Neural cell (in vitro differentiated cells): ENCODE results near the gene PCBD1. TPM values are rescaled to one million over a fixed set of nuclear protein-coding genes. Genes with fewer than 3 reads are reported as not detected.

Source experiments
- H2AFZ ChIP-seq: fragments of 200-600, 300-800 bp; sonication (generic), shearing (Covaris generic); 2 replicates; pipeline ENCODE4 v1.6.0; 2014; ENCODE audit warnings: low read depth, mild to moderate bottlenecking, antibody characterized with exemption, low read length, moderate library complexity
- H3F3A ChIP-seq: fragments of 200-600 bp; shearing (Covaris generic); 2 replicates; pipeline ENCODE4 v1.6.1; 2016; ENCODE audit warnings: mild to moderate bottlenecking, moderate library complexity, mixed read lengths, antibody characterized with exemption, low read length; ENCODE audit not compliant: insufficient read depth, poor library complexity, severe bottlenecking
- H3K27ac ChIP-seq: fragments of 200-600, 300-800 bp; sonication (generic), shearing (Covaris generic); 2 replicates; pipeline ENCODE4 v1.5.1; 2014; ENCODE audit warnings: mild to moderate bottlenecking, low read length, moderate library complexity
- H3K27me3 ChIP-seq: fragments of 300-800, 200-600 bp; sonication (generic), shearing (Covaris generic); 2 replicates; pipeline ENCODE4 v1.6.0; 2014; ENCODE audit warnings: mild to moderate bottlenecking, low read depth, low read length, moderate library complexity; ENCODE audit not compliant: insufficient read depth
- H3K36me3 ChIP-seq: fragments of 300-800, 200-600 bp; sonication (generic), shearing (Covaris generic); 2 replicates; pipeline ENCODE4 v1.5.1; 2014; ENCODE audit warnings: mild to moderate bottlenecking, antibody characterized with exemption, low read length, moderate library complexity; ENCODE audit not compliant: insufficient read depth
- H3K4me2 ChIP-seq: fragments of 300-800, 200-600 bp; sonication (generic), shearing (Covaris generic); 2 replicates; pipeline ENCODE4 v1.6.0; 2014; ENCODE audit warnings: mild to moderate bottlenecking, low read length
- H3K4me3 ChIP-seq: fragments of 300-800, 200-600 bp; sonication (generic), shearing (Covaris generic); 2 replicates; pipeline ENCODE4 v1.5.1; 2014; ENCODE audit warnings: mild to moderate bottlenecking, low read length, moderate library complexity
- H3K79me2 ChIP-seq: fragments of 200-600 bp; shearing (Covaris generic); replicated peaks from 2 replicates; pipeline ENCODE4 v1.6.0; 2014; ENCODE audit warnings: mild to moderate bottlenecking, low read length, moderate library complexity; ENCODE audit not compliant: insufficient read depth
- H3K9ac ChIP-seq: fragments of 300-800, 200-600 bp; sonication (generic), shearing (Covaris generic); 2 replicates; pipeline ENCODE4 v1.6.1; 2016; ENCODE audit warnings: mild to moderate bottlenecking, low read length, mixed read lengths
- H3K9me2 ChIP-seq: fragments of 200-600 bp; shearing (Covaris generic); 2 replicates; pipeline ENCODE4 v1.6.1; 2016; ENCODE audit warnings: mild to moderate bottlenecking, low read length, mixed read lengths; ENCODE audit not compliant: insufficient read depth
- H3K9me3 ChIP-seq: fragments of 200-600, 300-800 bp; sonication (generic), shearing (Covaris generic); 2 replicates; pipeline ENCODE4 v1.6.1; 2016; ENCODE audit warnings: mild to moderate bottlenecking, mixed run types, low read length, moderate library complexity, mixed read lengths
- H4K20me1 ChIP-seq: fragments of 200-600 bp; shearing (Covaris generic); 2 replicates; pipeline ENCODE4 v1.6.1; 2016; ENCODE audit warnings: mild to moderate bottlenecking, mixed run types; ENCODE audit not compliant: insufficient read depth
- EP300 ChIP-seq: fragments of 450-650 bp; conservative IDR thresholded peaks from 2 replicates; pipeline ENCODE4 v1.6.1; 2014; ENCODE audit warnings: antibody characterized with exemption, mild to moderate bottlenecking, moderate library complexity; ENCODE audit not compliant: poor library complexity, severe bottlenecking
- EZH2 ChIP-seq: fragments of 200-600, 300-800 bp; shearing (Covaris generic), sonication (generic); IDR thresholded peaks from 2 replicates; pipeline ENCODE4 v1.6.1; 2014; ENCODE audit warnings: antibody characterized with exemption, low read length, borderline replicate concordance, mild to moderate bottlenecking; ENCODE audit not compliant: insufficient read depth, poor library complexity, severe bottlenecking
- MXI1 ChIP-seq: fragments of 450-650 bp; conservative IDR thresholded peaks from 2 replicates; pipeline ENCODE4 v1.6.1; 2014; ENCODE audit warnings: antibody characterized with exemption, mild to moderate bottlenecking; ENCODE audit not compliant: poor library complexity, severe bottlenecking
- POLR2AphosphoS5 ChIP-seq: IDR thresholded peaks from 2 replicates; pipeline ENCODE4 v1.6.1; 2012
- RAD21 ChIP-seq: fragments of 450-650 bp; conservative IDR thresholded peaks from 2 replicates; pipeline ENCODE4 v1.6.1; 2014; ENCODE audit warnings: antibody characterized with exemption, mild to moderate bottlenecking, moderate library complexity
- SMC3 ChIP-seq: fragments of 450-650 bp; conservative IDR thresholded peaks from 2 replicates; pipeline ENCODE4 v1.6.1; 2014; ENCODE audit warnings: antibody characterized with exemption, mild to moderate bottlenecking, moderate library complexity; ENCODE audit not compliant: poor library complexity
- TAF1 ChIP-seq: IDR thresholded peaks from 2 replicates; pipeline ENCODE4 v1.6.1; 2012; ENCODE audit warnings: low read depth
- polyA plus RNA-seq: library from polyadenylated mRNA; depleted of rRNA; stranded (reverse); fragments of >200 nt; gene quantifications from 2 replicates; pipeline ENCODE4 v1.2.3, GENCODE V29; 2014
- TF ChIP-seq, protein P1 (sequence below): IDR thresholded peaks from 2 replicates; pipeline ENCODE4 v1.6.1; 2012; ENCODE audit warnings: borderline replicate concordance
- TF ChIP-seq, protein P2 (sequence below): fragments of 450-650 bp; IDR thresholded peaks from 2 replicates; pipeline ENCODE4 v1.5.1; 2014; ENCODE audit warnings: antibody characterized with exemption, mild to moderate bottlenecking, moderate library complexity; ENCODE audit not compliant: poor library complexity, severe bottlenecking

PCBD1 gene
- polyA plus RNA-seq, 1 donor from 2014 or later = 15.8 TPM

DNA sequence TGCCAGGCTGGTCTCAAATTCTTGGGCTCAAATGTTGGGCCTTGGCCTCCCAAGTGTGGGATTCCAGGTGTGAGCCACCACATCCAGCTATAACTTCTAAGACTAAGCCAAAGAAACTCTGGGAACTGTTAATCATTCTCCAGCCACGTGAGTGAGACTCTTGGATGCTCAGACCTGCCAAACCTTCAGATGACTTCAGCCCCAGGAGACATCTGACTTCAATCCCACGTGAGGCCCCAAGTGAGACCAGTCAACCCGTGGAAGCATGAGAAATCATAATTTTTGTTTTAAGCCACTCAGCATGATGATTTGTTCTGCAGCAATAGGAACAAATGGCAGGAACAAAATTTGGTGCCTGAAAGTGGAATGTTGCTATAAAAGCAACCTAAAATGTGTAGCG lies 4.3 kb upstream of the PCBD1 start:
- no peaks in the 10 kb centered on the region for H3K27me3 ChIP-seq
- H2AFZ ChIP-seq = no peak overlapping the region
- TF ChIP-seq SMC3 = no peak
- TF ChIP-seq EZH2 = no peak
- TF ChIP-seq RAD21 = no peak
- TF ChIP-seq MXI1 = no peak
- TF ChIP-seq EP300 = no peak
- TF ChIP-seq, protein P1, sequence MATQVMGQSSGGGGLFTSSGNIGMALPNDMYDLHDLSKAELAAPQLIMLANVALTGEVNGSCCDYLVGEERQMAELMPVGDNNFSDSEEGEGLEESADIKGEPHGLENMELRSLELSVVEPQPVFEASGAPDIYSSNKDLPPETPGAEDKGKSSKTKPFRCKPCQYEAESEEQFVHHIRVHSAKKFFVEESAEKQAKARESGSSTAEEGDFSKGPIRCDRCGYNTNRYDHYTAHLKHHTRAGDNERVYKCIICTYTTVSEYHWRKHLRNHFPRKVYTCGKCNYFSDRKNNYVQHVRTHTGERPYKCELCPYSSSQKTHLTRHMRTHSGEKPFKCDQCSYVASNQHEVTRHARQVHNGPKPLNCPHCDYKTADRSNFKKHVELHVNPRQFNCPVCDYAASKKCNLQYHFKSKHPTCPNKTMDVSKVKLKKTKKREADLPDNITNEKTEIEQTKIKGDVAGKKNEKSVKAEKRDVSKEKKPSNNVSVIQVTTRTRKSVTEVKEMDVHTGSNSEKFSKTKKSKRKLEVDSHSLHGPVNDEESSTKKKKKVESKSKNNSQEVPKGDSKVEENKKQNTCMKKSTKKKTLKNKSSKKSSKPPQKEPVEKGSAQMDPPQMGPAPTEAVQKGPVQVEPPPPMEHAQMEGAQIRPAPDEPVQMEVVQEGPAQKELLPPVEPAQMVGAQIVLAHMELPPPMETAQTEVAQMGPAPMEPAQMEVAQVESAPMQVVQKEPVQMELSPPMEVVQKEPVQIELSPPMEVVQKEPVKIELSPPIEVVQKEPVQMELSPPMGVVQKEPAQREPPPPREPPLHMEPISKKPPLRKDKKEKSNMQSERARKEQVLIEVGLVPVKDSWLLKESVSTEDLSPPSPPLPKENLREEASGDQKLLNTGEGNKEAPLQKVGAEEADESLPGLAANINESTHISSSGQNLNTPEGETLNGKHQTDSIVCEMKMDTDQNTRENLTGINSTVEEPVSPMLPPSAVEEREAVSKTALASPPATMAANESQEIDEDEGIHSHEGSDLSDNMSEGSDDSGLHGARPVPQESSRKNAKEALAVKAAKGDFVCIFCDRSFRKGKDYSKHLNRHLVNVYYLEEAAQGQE = no peak
- no peak for TF ChIP-seq TAF1
- H4K20me1 ChIP-seq = no peaks in the 10 kb centered on the region
- H3K9ac ChIP-seq = no peak overlapping the region
- no peaks in the 10 kb centered on the region for H3F3A ChIP-seq
- H3K9me2 ChIP-seq = no peaks in the 10 kb centered on the region
- no peak overlapping the region for H3K27ac ChIP-seq
- no peaks in the 10 kb centered on the region for H3K9me3 ChIP-seq
- no peaks in the 10 kb centered on the region for H3K79me2 ChIP-seq
- H3K4me3 ChIP-seq = no peak overlapping the region
- H3K4me2 ChIP-seq = no peak overlapping the region
- no peaks in the 10 kb centered on the region for H3K36me3 ChIP-seq

DNA sequence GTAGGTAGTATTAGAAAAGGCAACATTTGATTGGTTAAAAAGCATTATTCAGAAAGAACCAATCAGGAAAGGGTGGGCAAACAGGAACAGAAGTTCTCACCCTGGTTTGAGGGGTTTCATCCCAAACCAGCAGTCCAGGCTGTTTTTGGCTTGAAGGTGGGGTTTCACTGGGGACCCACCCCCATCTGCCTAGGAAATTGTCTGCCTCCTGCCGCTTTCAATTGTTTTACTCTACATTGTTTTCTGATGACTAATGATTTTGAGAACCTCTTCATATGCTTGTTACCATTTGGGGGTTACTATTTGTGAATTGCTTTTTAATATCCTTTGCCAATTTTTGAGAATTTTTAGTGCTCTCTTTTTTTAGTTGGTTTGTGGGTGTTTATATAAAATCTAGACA lies 3.3 kb upstream of the PCBD1 start:
- no peaks in the 10 kb centered on the region for H3K36me3 ChIP-seq
- H3F3A ChIP-seq = no peaks in the 10 kb centered on the region
- no peaks in the 10 kb centered on the region for H3K9me2 ChIP-seq
- H3K4me3 ChIP-seq = no peak overlapping the region
- no peak overlapping the region for H3K4me2 ChIP-seq
- no peak for TF ChIP-seq RAD21
- TF ChIP-seq, protein P2, sequence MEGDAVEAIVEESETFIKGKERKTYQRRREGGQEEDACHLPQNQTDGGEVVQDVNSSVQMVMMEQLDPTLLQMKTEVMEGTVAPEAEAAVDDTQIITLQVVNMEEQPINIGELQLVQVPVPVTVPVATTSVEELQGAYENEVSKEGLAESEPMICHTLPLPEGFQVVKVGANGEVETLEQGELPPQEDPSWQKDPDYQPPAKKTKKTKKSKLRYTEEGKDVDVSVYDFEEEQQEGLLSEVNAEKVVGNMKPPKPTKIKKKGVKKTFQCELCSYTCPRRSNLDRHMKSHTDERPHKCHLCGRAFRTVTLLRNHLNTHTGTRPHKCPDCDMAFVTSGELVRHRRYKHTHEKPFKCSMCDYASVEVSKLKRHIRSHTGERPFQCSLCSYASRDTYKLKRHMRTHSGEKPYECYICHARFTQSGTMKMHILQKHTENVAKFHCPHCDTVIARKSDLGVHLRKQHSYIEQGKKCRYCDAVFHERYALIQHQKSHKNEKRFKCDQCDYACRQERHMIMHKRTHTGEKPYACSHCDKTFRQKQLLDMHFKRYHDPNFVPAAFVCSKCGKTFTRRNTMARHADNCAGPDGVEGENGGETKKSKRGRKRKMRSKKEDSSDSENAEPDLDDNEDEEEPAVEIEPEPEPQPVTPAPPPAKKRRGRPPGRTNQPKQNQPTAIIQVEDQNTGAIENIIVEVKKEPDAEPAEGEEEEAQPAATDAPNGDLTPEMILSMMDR = no peak
- TF ChIP-seq POLR2AphosphoS5 = no peak
- no peak for TF ChIP-seq EZH2
- no peak for TF ChIP-seq SMC3
- TF ChIP-seq, protein P1 = no peak
- no peak for TF ChIP-seq MXI1
- no peak for TF ChIP-seq EP300
- TF ChIP-seq TAF1 = no peak
- H3K9ac ChIP-seq = no peak overlapping the region
- H3K27me3 ChIP-seq = no peaks in the 10 kb centered on the region
- H2AFZ ChIP-seq = no peak overlapping the region
- no peak overlapping the region for H3K27ac ChIP-seq
- no peaks in the 10 kb centered on the region for H3K79me2 ChIP-seq
- no peaks in the 10 kb centered on the region for H4K20me1 ChIP-seq
- H3K9me3 ChIP-seq = no peaks in the 10 kb centered on the region
